CD4-positive, alpha-beta T cell (primary cell): ENCODE results near the gene MRPL55. TPM values are rescaled to one million over a fixed set of nuclear protein-coding genes. Genes with fewer than 3 reads are reported as not detected.

Experiments used
- ATAC-seq: fragments of 200-7000 bp; cut with Tn5 transposase; one replicate; pipeline ENCODE4 v1.10.0; 2022; ENCODE audit warnings: mild to moderate bottlenecking; ENCODE audit not compliant: poor library complexity
- CTCF ChIA-PET: fragments of 350-600 bp; sonication (Branson Sonifier 250); formaldehyde crosslinking; loops from one replicate; lab custom pipeline; 2021; ENCODE audit warnings: antibody characterized with exemption, inconsistent platforms; lab: Charles Lee
- POLR2A ChIA-PET: fragments of 350-600 bp; sonication (Branson Sonifier 250); formaldehyde crosslinking; loops from one replicate; lab custom pipeline; 2021; ENCODE audit warnings: antibody characterized with exemption, inconsistent platforms; lab: Charles Lee
- DNase-seq, 14 experiments: peaks; one replicate each; pipeline ENCODE4 v3.0.0-alpha.2; 2013 to 2020; ENCODE audit warnings: mixed read lengths in 2 of 14
- H3K27ac ChIP-seq, 2 donors: one replicate each; pipeline versions ENCODE4 v1.5.1 to v1.7.0; 2013; ENCODE audit warnings: low read length in 2 of 2, low read depth in 1 of 2, mild to moderate bottlenecking in 1 of 2
- H3K27me3 ChIP-seq, 2 experiments: 1 replicate in 1 of 2; 2 replicates in 1 of 2; pipeline versions ENCODE4 v1.6.1 to v1.7.0; 2013; ENCODE audit warnings: low read length in 2 of 2, control low read depth in 1 of 2, mild to moderate bottlenecking in 1 of 2, moderate library complexity in 1 of 2; ENCODE audit not compliant: insufficient read depth in 2 of 2, control insufficient read depth in 1 of 2
- H3K36me3 ChIP-seq: one replicate; pipeline ENCODE4 v1.6.1; 2013; ENCODE audit warnings: low read length, control low read depth; ENCODE audit not compliant: insufficient read depth
- H3K4me1 ChIP-seq: one replicate; pipeline ENCODE4 v1.6.1; 2013; ENCODE audit warnings: low read length, control low read depth; ENCODE audit not compliant: insufficient read depth
- H3K4me3 ChIP-seq: one replicate; pipeline ENCODE4 v1.5.1; 2013; ENCODE audit warnings: mild to moderate bottlenecking, low read length, moderate library complexity
- H3K9me3 ChIP-seq, 2 experiments: 1 replicate in 1 of 2; 2 replicates in 1 of 2; pipeline versions ENCODE4 v1.6.1 to v1.7.0; 2013; ENCODE audit warnings: low read length in 2 of 2, mild to moderate bottlenecking in 2 of 2, control low read depth in 1 of 2, moderate library complexity in 1 of 2; ENCODE audit not compliant: control insufficient read depth in 1 of 2, insufficient read depth in 1 of 2
- H3K27ac Mint-ChIP-seq: one replicate; pipeline ENCODE4 v1.8.0; 2020; ENCODE audit warnings: mixed read lengths
- H3K27me3 Mint-ChIP-seq: one replicate; pipeline ENCODE4 v1.8.0; 2021; ENCODE audit warnings: mixed read lengths
- H3K36me3 Mint-ChIP-seq: one replicate; pipeline ENCODE4 v1.8.0; 2021; ENCODE audit warnings: low read depth, mixed read lengths
- H3K4me1 Mint-ChIP-seq: one replicate; pipeline ENCODE4 v1.8.0; 2021; ENCODE audit warnings: low read depth, mixed read lengths
- H3K4me3 Mint-ChIP-seq: one replicate; pipeline ENCODE4 v1.8.0; 2020; ENCODE audit warnings: mild to moderate bottlenecking, mixed read lengths
- H3K9me3 Mint-ChIP-seq: one replicate; pipeline ENCODE4 v1.8.0; 2020; ENCODE audit warnings: mixed read lengths
- intact Hi-C, 2 experiments: fragments of 100-400 bp; cut with DNase I in 1 of 2; cut with micrococcal nuclease in 1 of 2; formaldehyde crosslinking; loops; one replicate each; pipeline versions ENCODE4 v1.15.1 to v1.9.0; 2023 to 2025; cut with DNase I, micrococcal nuclease
- total RNA-seq, 174 experiments: library from RNA in 2 of 174; stranded (reverse) in 2 of 174; gene quantifications; one replicate each; pipeline ENCODE4 v1.2.3 and lab custom pipeline; 2021 to 2026
- TF ChIP-seq, protein P1 (sequence below): fragments of 200-600 bp; IDR thresholded peaks from one replicate; pipeline ENCODE4 v1.8.0; 2022; ENCODE audit warnings: antibody characterized with exemption, mild to moderate bottlenecking

The MRPL55 gene
- total RNA-seq, 2 experiments from 2014 or later = 120 to 128 TPM

DNA sequence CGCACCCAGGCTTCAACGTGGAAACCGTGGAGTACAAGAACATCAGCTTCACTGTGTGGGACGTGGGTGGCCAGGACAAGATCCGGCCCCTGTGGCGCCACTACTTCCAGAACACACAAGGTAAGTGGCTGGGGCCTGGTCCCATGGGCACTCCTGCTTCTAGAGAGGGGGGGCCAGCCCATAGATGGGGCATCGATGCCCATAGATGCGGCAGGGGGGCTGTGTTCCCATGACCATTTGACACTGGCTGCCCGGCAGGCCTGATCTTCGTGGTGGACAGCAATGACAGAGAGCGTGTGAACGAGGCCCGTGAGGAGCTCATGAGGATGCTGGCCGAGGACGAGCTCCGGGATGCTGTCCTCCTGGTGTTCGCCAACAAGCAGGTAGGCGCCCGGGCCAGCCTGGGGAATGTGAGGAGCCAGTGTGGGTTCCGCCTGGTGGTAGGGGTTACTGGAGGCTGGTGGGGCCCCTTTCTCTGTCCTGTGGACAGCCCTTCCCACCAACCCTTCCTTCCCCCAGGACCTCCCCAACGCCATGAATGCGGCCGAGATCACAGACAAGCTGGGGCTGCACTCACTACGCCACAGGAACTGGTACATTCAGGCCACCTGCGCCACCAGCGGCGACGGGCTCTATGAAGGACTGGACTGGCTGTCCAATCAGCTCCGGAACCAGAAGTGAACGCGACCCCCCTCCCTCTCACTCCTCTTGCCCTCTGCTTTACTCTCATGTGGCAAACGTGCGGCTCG is 11.6 kb downstream of the MRPL55 start:
- peak in 1 of 14 experiments; percentile 22 for DNase-seq
- ChIA-PET CTCF (no interaction called here), POLR2A (interaction anchor here (2.6 to 6.9 kb wide), 2 partner anchors 11 to 15 kb away, joined by 10 to 44 read pairs; partner anchors contain the start of gene ARF1)
- Histone ChIP-seq H3K36me3 (peaks cover 74% of the 10 kb centered on the region), H3K4me1 (peaks cover 58% of the 10 kb centered on the region), H3K4me3 (no peak overlapping the region), H3K27me3 (no peaks in the 10 kb centered on the region), H3K9me3 (peaks cover 7 to 23% of the 10 kb centered on the region in 2 experiments), H3K27ac (no peak overlapping the region)
- Mint-ChIP-seq H3K36me3 (peaks cover 83% of the 10 kb centered on the region), H3K4me1 (peaks cover 42% of the 10 kb centered on the region), H3K27me3 (no peaks in the 10 kb centered on the region), H3K27ac (peak overlapping the region; percentile 59), H3K4me3 (peak overlapping the region; percentile 38), H3K9me3 (peaks cover 5% of the 10 kb centered on the region)
- intact Hi-C loops = loop anchor here in 1 of 2 experiments (2.0 kb wide), 1 partner anchor 13 kb away; no protein-coding TSS in a partner anchor
- TF ChIP-seq, protein P1, sequence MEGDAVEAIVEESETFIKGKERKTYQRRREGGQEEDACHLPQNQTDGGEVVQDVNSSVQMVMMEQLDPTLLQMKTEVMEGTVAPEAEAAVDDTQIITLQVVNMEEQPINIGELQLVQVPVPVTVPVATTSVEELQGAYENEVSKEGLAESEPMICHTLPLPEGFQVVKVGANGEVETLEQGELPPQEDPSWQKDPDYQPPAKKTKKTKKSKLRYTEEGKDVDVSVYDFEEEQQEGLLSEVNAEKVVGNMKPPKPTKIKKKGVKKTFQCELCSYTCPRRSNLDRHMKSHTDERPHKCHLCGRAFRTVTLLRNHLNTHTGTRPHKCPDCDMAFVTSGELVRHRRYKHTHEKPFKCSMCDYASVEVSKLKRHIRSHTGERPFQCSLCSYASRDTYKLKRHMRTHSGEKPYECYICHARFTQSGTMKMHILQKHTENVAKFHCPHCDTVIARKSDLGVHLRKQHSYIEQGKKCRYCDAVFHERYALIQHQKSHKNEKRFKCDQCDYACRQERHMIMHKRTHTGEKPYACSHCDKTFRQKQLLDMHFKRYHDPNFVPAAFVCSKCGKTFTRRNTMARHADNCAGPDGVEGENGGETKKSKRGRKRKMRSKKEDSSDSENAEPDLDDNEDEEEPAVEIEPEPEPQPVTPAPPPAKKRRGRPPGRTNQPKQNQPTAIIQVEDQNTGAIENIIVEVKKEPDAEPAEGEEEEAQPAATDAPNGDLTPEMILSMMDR = no peak
- ATAC-seq = no peak

DNA sequence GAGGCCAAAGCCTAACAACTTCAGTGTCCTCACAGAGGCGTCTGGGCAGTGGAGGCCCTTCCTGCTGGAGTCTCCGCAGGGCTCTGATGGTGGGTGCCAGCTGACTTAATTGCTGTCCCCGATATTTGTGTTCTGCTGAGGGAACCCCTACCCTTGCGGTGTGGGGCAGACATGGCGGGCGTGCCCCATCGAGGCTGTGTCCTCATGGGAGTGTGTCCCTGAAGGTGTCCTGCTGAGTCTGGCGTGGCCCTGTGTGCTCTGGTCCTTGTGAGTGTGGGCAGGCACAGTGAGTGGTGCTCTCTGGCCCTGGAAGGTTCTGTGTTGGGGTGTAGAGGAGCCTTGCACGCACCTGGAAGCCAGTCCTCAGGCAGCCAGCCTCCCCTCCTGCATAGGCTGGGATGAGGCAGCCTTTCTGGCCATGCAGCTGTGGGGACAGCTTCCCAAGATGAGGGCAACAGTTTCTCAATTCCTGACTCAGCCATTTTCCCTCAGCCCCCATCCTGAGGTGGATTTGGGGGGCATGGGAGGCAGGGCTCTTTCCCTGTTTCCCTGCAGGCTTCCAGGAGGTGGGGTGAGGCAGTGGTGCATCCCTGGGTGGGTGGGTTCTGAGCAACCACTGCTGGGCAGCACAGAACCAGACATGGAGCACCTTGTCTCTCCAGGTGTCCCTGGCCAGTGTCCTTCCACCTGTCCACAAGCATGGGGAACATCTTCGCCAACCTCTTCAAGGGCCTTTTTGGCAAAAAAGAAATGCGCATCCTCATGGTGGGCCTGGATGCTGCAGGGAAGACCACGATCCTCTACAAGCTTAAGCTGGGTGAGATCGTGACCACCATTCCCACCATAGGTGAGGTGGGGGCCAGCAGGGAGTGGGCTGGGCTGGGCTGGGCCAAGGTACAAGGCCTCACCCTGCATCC is 12.4 kb downstream of the MRPL55 start:
- Mint-ChIP-seq H3K36me3 (peaks cover 91% of the 10 kb centered on the region), H3K4me1 (peaks cover 50% of the 10 kb centered on the region), H3K4me3 (no peak overlapping the region), H3K27ac (peak overlapping the region; percentile 59), H3K27me3 (no peaks in the 10 kb centered on the region), H3K9me3 (peaks cover 5% of the 10 kb centered on the region)
- intact Hi-C loops = no loop called here
- DNase-seq (peak in 2 of 14 experiments; percentile 2 to 15), ATAC-seq (no peak)
- TF ChIP-seq, protein P1 = no peak
- Histone ChIP-seq H3K36me3 (peaks cover 79% of the 10 kb centered on the region), H3K27me3 (no peaks in the 10 kb centered on the region), H3K4me3 (no peak overlapping the region), H3K4me1 (peaks cover 57% of the 10 kb centered on the region), H3K9me3 (peaks cover 7 to 23% of the 10 kb centered on the region in 2 experiments), H3K27ac (no peak overlapping the region)
- CTCF ChIA-PET = no interaction called here
- POLR2A ChIA-PET = interaction anchor here (6.9 kb wide), 1 partner anchor 14 kb away, joined by 44 read pairs; the partner anchor contains the start of gene ARF1

DNA sequence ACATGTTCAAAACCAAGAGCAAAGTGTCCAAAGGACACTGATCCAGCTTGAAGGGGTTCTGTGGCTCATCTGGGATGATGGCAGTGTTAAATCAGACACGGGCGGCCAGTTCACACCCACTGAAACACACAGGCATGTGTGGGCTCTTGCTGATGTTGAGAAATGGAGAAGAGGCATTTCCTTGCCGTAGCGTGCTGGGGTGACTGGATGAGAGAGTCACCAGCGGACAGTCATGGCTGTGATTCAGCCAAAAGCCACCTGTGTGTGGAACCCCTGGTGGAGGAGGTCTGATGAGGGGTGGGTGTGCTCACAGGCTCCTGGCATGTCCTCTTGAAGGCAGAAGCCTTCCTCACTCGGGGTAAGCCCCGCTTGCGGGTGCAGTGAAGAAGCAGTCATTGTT is 13.2 kb downstream of the MRPL55 start:
- H3K36me3 Mint-ChIP-seq = peaks cover 92% of the 10 kb centered on the region
- POLR2A ChIA-PET = no interaction called here

More for the DNA sequence above, 13.2 kb downstream of the MRPL55 start:
- Histone ChIP-seq H3K36me3 (peaks cover 76% of the 10 kb centered on the region), H3K4me1 (peaks cover 57% of the 10 kb centered on the region), H3K4me3 (no peak overlapping the region), H3K9me3 (peaks cover 7 to 23% of the 10 kb centered on the region in 2 experiments), H3K27me3 (no peaks in the 10 kb centered on the region), H3K27ac (no peak overlapping the region)
- Mint-ChIP-seq H3K4me1 (peaks cover 50% of the 10 kb centered on the region), H3K4me3 (peak overlapping the region; percentile 31), H3K9me3 (peaks cover 5% of the 10 kb centered on the region), H3K27me3 (no peaks in the 10 kb centered on the region), H3K27ac (peak overlapping the region; percentile 29)
- DNase-seq = peak in 1 of 14 experiments; percentile 27
- no peak for ATAC-seq
- TF ChIP-seq, protein P1 = no peak
- CTCF ChIA-PET = no interaction called here
- intact Hi-C loops = no loop called here
